Fibroblast of skin of left biceps (primary cell): Measurements from ENCODE around the gene CCL2.
"Not testable (repeated sequence)": the region's sequence is repeated elsewhere in the genome, so short reads cannot be mapped to it uniquely, and the experiment has no call there.

ENCODE experiments used
- DNase-seq, 2 experiments: peaks; one replicate each; pipeline ENCODE4 v3.0.0-alpha.2; 2013; ENCODE audit warnings: low read depth in 2 of 2

CCL2 gene

DNA sequence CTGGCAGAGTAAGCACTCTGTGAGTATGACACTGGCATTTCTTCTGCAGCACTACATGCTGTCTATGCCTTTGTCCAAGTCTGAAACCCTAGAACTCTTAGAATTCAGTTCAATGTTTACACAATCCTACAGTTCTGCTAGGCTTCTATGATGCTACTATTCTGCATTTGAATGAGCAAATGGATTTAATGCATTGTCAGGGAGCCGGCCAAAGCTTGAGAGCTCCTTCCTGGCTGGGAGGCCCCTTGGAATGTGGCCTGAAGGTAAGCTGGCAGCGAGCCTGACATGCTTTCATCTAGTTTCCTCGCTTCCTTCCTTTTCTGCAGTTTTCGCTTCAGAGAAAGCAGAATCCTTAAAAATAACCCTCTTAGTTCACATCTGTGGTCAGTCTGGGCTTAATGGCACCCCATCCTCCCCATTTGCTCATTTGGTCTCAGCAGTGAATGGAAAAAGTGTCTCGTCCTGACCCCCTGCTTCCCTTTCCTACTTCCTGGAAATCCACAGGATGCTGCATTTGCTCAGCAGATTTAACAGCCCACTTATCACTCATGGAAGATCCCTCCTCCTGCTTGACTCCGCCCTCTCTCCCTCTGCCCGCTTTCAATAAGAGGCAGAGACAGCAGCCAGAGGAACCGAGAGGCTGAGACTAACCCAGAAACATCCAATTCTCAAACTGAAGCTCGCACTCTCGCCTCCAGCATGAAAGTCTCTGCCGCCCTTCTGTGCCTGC is at the start of gene CCL2:
Gene CCL2 (plus strand): TSS at position 635 of the 730 bp plus-strand sequence. CDS start 65 bp downstream, at position 700.
- DNase-seq = peak in 1 of 2 experiments; percentile 50

- DNase-seq = no peak
These were observed 49.7 kb upstream of the CCL2 start for GRCh38 chr17:34205401-34205800.

DNA sequence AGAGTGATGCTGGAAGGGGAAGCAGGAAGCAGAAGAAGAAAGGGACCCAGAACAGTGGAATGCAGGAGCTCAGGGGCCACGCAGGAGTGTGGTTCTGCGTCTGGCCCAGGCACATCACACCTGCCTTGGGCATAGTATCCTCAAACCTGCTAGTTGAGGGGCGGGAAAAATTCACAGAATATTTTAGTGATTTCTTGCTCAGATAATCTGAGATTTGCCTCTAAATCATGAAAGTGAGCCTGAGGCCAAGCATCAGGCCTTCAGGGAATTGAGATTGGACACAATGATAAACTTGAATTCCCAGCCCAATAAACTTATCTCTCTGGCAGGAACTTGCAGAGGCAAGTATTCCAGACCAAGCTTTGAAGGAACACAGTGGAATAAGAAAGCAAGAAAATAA is 48.5 kb upstream of the CCL2 start:
- DNase-seq = no peak

DNA sequence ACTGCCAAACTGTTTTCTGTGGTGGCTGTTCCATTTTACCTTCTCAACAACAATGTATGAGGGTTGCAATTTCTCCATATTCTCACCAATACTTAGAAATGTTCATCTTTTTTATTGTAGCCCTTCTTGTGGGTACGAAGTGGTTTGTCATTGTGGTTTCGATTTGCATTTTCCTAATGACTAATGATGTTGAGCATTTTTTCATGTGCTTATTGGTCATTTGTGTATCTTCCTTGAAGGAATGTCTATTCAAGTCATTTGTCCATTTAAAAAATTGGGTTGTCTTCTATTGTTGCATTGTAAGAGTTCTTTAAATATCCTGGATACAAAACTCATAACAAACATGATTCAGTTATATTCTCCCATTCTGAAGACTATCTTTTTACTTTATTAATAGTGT is 47.5 kb upstream of the CCL2 start:
- DNase-seq = no peak

DNA sequence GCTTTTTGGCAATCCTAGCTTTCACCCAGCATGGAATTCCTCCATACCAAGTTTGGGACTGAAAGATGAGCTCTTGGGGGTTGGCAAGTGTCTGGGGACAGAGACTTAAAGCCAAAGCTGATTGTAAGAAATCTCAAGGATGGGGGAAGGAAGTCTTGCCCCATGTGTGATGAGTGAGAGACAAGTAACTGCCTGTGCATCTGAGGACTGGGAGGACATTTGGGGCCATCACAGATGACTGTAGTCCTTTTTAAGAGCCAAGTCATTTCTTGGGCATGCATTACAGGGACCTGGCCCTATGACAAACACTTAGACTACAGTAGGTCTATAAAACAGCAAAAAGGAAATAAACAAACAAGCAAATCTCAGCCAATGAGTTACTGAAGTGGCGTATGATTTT is 36.3 kb upstream of the CCL2 start:
- DNase-seq = no peak

DNA sequence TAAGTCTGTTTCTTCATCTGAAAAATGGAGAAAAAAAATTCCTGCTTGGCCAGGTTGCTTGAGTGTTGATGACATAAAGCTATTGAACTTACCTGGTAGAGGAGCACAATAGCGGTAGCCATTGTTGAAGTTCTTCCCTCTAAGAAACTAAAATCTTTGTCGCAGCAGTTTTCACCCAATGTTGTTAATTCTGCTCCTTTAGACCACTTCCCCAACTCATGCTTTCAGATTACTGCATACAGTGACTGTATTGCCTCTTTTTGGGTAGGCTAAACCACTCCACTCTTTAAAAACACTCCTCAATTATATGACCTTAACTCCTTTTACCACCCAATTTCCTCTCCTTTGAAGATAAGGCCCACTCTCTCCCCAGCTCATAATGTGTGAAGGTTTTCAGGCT is 35.7 kb upstream of the CCL2 start:
- no peak for DNase-seq

- DNase-seq = no peak
These were observed 34.9 kb upstream of the CCL2 start for GRCh38 chr17:34220045-34220751.

- DNase-seq = no peak
These were observed 34.2 kb upstream of the CCL2 start for GRCh38 chr17:34220752-34221395.

DNA sequence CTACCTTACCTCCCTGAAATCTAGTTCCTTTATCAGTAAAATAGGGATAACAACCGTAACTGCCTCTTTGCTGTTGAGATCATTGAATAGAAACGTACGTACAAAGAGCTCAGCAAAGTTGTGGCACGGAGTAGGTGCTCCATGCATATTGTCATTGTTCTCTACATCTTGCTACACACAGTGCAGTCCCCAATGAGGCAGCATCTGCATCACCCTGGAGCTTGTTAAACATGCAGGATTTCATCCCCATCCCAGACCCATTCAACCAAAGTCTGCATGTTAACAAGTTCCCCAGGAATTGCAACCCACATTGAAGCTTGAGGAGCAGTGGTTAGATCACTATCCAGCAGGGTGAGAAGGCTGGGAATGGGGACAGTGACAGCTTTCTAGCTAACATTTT is 33.7 kb upstream of the CCL2 start:
- no peak for DNase-seq

GRCh38 chr17:34222722-34223497 is 32.2 kb upstream of the CCL2 start:
- no peak for DNase-seq

DNA sequence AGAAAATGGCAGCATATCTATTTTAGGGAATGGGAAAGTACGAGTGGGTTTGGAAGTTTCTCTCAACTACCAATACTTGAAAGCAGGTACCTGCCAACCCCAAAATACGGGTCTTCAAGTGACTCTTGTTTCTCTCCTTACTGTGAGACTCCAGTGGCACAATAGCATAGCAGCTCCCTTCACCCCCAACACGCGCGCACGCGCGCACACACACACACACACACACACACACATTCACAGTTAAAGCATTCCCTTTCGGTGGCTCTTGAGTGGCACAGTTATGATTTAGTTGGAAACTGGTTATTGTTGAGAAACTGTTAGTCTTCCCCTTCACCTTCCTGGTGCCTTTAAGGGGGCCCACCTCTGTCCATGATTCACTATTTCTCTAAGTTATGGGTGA is 30.0 kb upstream of the CCL2 start:
- no peak for DNase-seq

DNA sequence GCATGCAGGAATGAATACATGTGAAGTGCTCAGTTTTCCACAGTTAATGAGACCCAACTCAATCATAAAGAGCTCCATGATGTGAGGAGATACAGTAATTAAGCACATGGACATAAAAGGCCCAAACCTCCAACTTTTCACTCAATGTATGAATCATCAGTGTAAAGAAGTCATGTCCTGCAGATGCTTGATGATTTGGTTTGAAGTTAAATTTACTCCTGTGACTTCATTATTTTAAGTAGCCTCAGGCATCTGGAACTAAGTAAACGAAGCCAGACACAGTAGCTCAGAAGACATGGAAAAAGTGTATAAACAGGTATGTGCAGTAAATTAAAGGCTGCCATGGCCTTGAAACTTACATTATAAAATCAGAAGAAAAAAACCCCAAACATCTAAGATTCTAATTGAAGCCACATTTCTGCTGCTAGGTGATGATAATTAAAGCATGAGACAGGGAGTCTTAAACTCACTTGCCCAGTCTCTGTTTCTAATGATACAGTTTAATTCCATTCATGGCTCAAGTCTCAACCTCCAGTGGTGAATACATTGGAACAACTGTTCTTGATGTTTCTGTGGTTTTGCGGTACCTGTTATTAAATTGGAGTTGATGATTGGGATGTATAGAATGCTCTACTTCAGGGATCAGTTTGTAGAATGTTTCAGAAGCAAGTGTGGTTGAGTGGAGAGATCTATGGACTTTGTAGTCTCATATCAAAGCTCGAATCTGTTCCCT is 28.9 kb upstream of the CCL2 start:
- DNase-seq = peak; percentile 33 to 49

GRCh38 chr17:34226744-34227034 is 28.4 kb upstream of the CCL2 start:
- no peak for DNase-seq

GRCh38 chr17:34227293-34227692 is 27.8 kb upstream of the CCL2 start:
- DNase-seq = not testable (repeated sequence)

DNA sequence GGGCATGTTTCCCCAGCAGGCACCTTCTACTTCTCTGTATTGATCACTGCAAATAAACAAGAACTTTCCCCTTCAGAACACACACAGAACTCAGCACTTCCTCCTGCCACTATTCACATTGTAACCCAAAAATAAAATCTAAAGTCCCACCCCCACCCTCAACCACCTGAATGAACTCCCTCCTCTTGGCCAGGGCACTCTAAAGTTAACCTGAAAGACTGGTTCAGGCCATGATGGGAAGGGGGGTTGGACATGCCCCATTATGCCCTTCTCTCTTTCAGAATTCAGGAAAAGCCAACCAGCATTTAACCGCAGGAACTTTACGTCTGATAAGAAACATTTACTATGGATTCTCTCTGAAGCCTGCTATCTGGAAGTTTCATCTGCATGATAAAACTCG is 27.4 kb upstream of the CCL2 start:
- no peak for DNase-seq

DNA sequence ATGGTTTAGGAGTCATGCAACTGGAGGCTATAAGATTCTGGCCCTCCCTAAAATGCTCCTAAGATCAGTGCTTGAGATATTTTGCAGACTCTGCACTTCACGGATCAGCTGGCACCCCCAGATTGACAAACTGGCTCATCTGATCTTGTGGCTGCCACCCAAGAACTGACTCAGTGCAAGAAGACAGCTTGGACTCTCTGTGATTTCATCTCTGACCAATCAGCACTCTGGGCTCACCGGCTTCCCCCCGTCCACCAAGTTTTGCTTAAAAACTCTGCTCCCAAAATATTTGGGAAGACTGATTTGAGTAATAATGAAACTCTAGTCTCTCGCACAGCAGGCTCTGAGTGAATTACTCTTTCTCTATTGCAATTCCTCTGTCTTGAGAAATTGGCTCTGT is 26.3 kb upstream of the CCL2 start:
- no peak for DNase-seq

DNA sequence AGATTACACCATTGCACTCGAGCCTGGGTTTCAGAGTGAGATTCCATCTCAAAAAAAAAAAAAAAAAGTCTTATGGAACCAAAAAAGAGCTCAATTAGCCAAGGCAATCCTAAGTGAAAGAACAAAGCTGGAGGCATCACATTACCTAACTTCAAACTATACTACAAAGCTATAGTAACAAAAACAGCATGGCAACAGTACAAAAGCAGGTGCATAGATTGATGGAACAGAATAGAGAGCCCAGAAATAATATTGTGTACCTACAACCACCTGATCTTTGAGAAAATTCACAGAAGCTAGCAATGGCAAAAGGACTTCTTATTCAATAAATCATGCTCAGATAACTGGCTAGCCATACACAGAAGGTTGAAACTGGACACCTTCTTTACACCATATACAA is 24.7 kb upstream of the CCL2 start:
- no peak for DNase-seq

DNA sequence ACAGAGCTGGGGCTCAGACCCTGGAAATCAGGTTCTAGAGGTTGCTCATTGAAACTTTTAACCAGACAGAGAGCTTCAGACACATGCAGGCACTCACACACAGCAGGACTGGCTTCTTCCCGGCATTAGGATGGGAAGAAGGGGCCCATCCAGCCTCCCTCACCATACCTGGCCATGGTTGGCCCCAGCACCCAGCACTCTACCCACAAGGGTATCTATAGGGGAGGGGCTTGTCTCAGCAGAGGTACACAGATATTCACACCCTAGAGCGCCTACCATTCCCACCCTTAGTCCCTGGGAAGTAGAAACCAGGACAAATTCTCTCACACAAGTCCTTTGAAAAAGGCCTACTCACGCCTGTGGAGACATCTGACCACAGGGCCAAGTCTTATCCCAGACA is 20.5 kb upstream of the CCL2 start:
- no peak for DNase-seq

DNA sequence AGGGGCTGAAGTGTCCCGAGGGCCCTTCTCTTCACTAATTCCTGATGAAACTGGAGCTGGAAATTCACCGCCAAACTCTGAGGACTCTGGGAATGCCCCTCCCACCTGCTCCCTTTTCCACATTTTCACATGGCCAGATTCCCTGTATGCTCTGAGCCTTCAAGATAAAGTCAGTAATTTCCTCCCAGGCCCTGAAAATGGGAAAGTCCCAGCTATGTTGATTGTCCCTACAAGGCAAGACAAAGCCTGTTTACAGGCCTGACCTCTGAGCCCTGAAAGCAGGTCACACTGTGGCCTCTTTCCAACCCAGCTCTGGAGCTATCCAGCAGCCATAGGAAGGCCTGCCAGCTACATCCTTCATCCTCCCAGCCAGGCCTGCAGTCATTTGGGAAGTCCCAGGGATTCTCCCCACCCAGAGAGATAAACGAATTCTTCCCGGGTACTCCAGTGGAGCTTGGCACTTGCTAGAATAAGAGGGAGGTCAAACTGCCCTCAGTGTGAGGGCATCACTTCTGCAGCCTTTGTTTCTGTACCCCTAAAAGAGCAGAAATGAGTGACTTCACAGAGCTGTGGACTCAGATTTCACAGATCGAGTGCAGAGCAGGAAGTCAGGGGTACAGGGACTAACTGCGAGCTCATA is 19.6 kb upstream of the CCL2 start:
- DNase-seq = no peak

- DNase-seq = no peak
These were observed 18.7 kb upstream of the CCL2 start for GRCh38 chr17:34236281-34236892.

DNA sequence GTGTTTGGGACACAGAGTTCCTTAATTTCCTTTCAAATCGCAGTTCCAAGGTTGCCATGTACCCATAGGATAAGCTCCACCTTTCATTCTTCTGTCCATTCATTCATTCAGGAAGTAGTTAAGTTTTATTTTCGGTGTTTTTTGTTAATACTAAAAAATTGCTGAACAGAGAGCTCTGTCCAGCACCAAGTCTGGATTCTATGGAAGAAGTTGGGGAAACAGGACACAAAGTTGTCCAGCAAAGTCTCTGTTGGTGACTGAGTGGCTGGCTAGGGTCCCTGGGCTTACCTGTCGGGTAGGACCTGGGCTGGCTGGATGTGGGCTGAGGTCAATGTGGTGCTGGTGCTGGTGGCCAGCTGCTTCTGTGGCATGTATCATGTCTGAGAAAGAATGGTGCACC is 17.6 kb upstream of the CCL2 start:
- no peak for DNase-seq
